Neural cell (in vitro differentiated cells): ENCODE results near the gene SLC9A6. TPM values are rescaled to one million over a fixed set of nuclear protein-coding genes. Genes with fewer than 3 reads are reported as not detected.

ENCODE experiments used
- H2AFZ ChIP-seq: fragments of 200-600, 300-800 bp; sonication (generic), shearing (Covaris generic); 2 replicates; pipeline ENCODE4 v1.6.0; 2014; ENCODE audit warnings: low read depth, mild to moderate bottlenecking, antibody characterized with exemption, low read length, moderate library complexity
- H3F3A ChIP-seq: fragments of 200-600 bp; shearing (Covaris generic); 2 replicates; pipeline ENCODE4 v1.6.1; 2016; ENCODE audit warnings: mild to moderate bottlenecking, moderate library complexity, mixed read lengths, antibody characterized with exemption, low read length; ENCODE audit not compliant: insufficient read depth, poor library complexity, severe bottlenecking
- H3K27ac ChIP-seq: fragments of 200-600, 300-800 bp; sonication (generic), shearing (Covaris generic); 2 replicates; pipeline ENCODE4 v1.5.1; 2014; ENCODE audit warnings: mild to moderate bottlenecking, low read length, moderate library complexity
- H3K27me3 ChIP-seq: fragments of 300-800, 200-600 bp; sonication (generic), shearing (Covaris generic); 2 replicates; pipeline ENCODE4 v1.6.0; 2014; ENCODE audit warnings: mild to moderate bottlenecking, low read depth, low read length, moderate library complexity; ENCODE audit not compliant: insufficient read depth
- H3K36me3 ChIP-seq: fragments of 300-800, 200-600 bp; sonication (generic), shearing (Covaris generic); 2 replicates; pipeline ENCODE4 v1.5.1; 2014; ENCODE audit warnings: mild to moderate bottlenecking, antibody characterized with exemption, low read length, moderate library complexity; ENCODE audit not compliant: insufficient read depth
- H3K4me2 ChIP-seq: fragments of 300-800, 200-600 bp; sonication (generic), shearing (Covaris generic); 2 replicates; pipeline ENCODE4 v1.6.0; 2014; ENCODE audit warnings: mild to moderate bottlenecking, low read length
- H3K4me3 ChIP-seq: fragments of 300-800, 200-600 bp; sonication (generic), shearing (Covaris generic); 2 replicates; pipeline ENCODE4 v1.5.1; 2014; ENCODE audit warnings: mild to moderate bottlenecking, low read length, moderate library complexity
- H3K79me2 ChIP-seq: fragments of 200-600 bp; shearing (Covaris generic); replicated peaks from 2 replicates; pipeline ENCODE4 v1.6.0; 2014; ENCODE audit warnings: mild to moderate bottlenecking, low read length, moderate library complexity; ENCODE audit not compliant: insufficient read depth
- H3K9ac ChIP-seq: fragments of 300-800, 200-600 bp; sonication (generic), shearing (Covaris generic); 2 replicates; pipeline ENCODE4 v1.6.1; 2016; ENCODE audit warnings: mild to moderate bottlenecking, low read length, mixed read lengths
- H3K9me2 ChIP-seq: fragments of 200-600 bp; shearing (Covaris generic); 2 replicates; pipeline ENCODE4 v1.6.1; 2016; ENCODE audit warnings: mild to moderate bottlenecking, low read length, mixed read lengths; ENCODE audit not compliant: insufficient read depth
- H3K9me3 ChIP-seq: fragments of 200-600, 300-800 bp; sonication (generic), shearing (Covaris generic); 2 replicates; pipeline ENCODE4 v1.6.1; 2016; ENCODE audit warnings: mild to moderate bottlenecking, mixed run types, low read length, moderate library complexity, mixed read lengths
- H4K20me1 ChIP-seq: fragments of 200-600 bp; shearing (Covaris generic); 2 replicates; pipeline ENCODE4 v1.6.1; 2016; ENCODE audit warnings: mild to moderate bottlenecking, mixed run types; ENCODE audit not compliant: insufficient read depth
- EP300 ChIP-seq: fragments of 450-650 bp; conservative IDR thresholded peaks from 2 replicates; pipeline ENCODE4 v1.6.1; 2014; ENCODE audit warnings: antibody characterized with exemption, mild to moderate bottlenecking, moderate library complexity; ENCODE audit not compliant: poor library complexity, severe bottlenecking
- EZH2 ChIP-seq: fragments of 200-600, 300-800 bp; shearing (Covaris generic), sonication (generic); IDR thresholded peaks from 2 replicates; pipeline ENCODE4 v1.6.1; 2014; ENCODE audit warnings: antibody characterized with exemption, low read length, borderline replicate concordance, mild to moderate bottlenecking; ENCODE audit not compliant: insufficient read depth, poor library complexity, severe bottlenecking
- MXI1 ChIP-seq: fragments of 450-650 bp; conservative IDR thresholded peaks from 2 replicates; pipeline ENCODE4 v1.6.1; 2014; ENCODE audit warnings: antibody characterized with exemption, mild to moderate bottlenecking; ENCODE audit not compliant: poor library complexity, severe bottlenecking
- POLR2AphosphoS5 ChIP-seq: IDR thresholded peaks from 2 replicates; pipeline ENCODE4 v1.6.1; 2012
- RAD21 ChIP-seq: fragments of 450-650 bp; conservative IDR thresholded peaks from 2 replicates; pipeline ENCODE4 v1.6.1; 2014; ENCODE audit warnings: antibody characterized with exemption, mild to moderate bottlenecking, moderate library complexity
- SMC3 ChIP-seq: fragments of 450-650 bp; conservative IDR thresholded peaks from 2 replicates; pipeline ENCODE4 v1.6.1; 2014; ENCODE audit warnings: antibody characterized with exemption, mild to moderate bottlenecking, moderate library complexity; ENCODE audit not compliant: poor library complexity
- TAF1 ChIP-seq: IDR thresholded peaks from 2 replicates; pipeline ENCODE4 v1.6.1; 2012; ENCODE audit warnings: low read depth
- polyA plus RNA-seq: library from polyadenylated mRNA; depleted of rRNA; stranded (reverse); fragments of >200 nt; gene quantifications from 2 replicates; pipeline ENCODE4 v1.2.3, GENCODE V29; 2014
- TF ChIP-seq, protein P1 (sequence below): IDR thresholded peaks from 2 replicates; pipeline ENCODE4 v1.6.1; 2012; ENCODE audit warnings: borderline replicate concordance
- TF ChIP-seq, protein P2 (sequence below): fragments of 450-650 bp; IDR thresholded peaks from 2 replicates; pipeline ENCODE4 v1.5.1; 2014; ENCODE audit warnings: antibody characterized with exemption, mild to moderate bottlenecking, moderate library complexity; ENCODE audit not compliant: poor library complexity, severe bottlenecking

SLC9A6 gene
- polyA plus RNA-seq, 1 donor from 2014 or later = 103 TPM

GRCh38 chrX:136046295-136047015 is 61.2 kb downstream of the SLC9A6 start:
- Histone ChIP-seq H4K20me1 (no peaks in the 10 kb centered on the region), H3K9me2 (no peaks in the 10 kb centered on the region), H3K27ac (no peak overlapping the region), H3K36me3 (no peaks in the 10 kb centered on the region), H3K27me3 (no peaks in the 10 kb centered on the region), H3K4me3 (no peak overlapping the region), H3F3A (no peaks in the 10 kb centered on the region), H3K9ac (no peak overlapping the region), H2AFZ (no peak overlapping the region), H3K79me2 (no peaks in the 10 kb centered on the region), H3K4me2 (no peak overlapping the region), H3K9me3 (no peaks in the 10 kb centered on the region)
- TF ChIP-seq POLR2AphosphoS5 (no peak), EP300 (no peak), TAF1 (no peak), EZH2 (no peak), SMC3 (no peak), RAD21 (no peak)
- TF ChIP-seq, protein P1, sequence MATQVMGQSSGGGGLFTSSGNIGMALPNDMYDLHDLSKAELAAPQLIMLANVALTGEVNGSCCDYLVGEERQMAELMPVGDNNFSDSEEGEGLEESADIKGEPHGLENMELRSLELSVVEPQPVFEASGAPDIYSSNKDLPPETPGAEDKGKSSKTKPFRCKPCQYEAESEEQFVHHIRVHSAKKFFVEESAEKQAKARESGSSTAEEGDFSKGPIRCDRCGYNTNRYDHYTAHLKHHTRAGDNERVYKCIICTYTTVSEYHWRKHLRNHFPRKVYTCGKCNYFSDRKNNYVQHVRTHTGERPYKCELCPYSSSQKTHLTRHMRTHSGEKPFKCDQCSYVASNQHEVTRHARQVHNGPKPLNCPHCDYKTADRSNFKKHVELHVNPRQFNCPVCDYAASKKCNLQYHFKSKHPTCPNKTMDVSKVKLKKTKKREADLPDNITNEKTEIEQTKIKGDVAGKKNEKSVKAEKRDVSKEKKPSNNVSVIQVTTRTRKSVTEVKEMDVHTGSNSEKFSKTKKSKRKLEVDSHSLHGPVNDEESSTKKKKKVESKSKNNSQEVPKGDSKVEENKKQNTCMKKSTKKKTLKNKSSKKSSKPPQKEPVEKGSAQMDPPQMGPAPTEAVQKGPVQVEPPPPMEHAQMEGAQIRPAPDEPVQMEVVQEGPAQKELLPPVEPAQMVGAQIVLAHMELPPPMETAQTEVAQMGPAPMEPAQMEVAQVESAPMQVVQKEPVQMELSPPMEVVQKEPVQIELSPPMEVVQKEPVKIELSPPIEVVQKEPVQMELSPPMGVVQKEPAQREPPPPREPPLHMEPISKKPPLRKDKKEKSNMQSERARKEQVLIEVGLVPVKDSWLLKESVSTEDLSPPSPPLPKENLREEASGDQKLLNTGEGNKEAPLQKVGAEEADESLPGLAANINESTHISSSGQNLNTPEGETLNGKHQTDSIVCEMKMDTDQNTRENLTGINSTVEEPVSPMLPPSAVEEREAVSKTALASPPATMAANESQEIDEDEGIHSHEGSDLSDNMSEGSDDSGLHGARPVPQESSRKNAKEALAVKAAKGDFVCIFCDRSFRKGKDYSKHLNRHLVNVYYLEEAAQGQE = no peak
- TF ChIP-seq, protein P2, sequence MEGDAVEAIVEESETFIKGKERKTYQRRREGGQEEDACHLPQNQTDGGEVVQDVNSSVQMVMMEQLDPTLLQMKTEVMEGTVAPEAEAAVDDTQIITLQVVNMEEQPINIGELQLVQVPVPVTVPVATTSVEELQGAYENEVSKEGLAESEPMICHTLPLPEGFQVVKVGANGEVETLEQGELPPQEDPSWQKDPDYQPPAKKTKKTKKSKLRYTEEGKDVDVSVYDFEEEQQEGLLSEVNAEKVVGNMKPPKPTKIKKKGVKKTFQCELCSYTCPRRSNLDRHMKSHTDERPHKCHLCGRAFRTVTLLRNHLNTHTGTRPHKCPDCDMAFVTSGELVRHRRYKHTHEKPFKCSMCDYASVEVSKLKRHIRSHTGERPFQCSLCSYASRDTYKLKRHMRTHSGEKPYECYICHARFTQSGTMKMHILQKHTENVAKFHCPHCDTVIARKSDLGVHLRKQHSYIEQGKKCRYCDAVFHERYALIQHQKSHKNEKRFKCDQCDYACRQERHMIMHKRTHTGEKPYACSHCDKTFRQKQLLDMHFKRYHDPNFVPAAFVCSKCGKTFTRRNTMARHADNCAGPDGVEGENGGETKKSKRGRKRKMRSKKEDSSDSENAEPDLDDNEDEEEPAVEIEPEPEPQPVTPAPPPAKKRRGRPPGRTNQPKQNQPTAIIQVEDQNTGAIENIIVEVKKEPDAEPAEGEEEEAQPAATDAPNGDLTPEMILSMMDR = no peak

GRCh38 chrX:136047016-136047642 is 61.9 kb downstream of the SLC9A6 start:
- Histone ChIP-seq H3K79me2 (no peaks in the 10 kb centered on the region), H3K36me3 (no peaks in the 10 kb centered on the region), H2AFZ (no peak overlapping the region), H3K9ac (no peak overlapping the region), H3F3A (no peaks in the 10 kb centered on the region), H3K4me3 (no peak overlapping the region), H3K4me2 (no peak overlapping the region), H3K9me3 (no peaks in the 10 kb centered on the region), H3K9me2 (no peaks in the 10 kb centered on the region), H4K20me1 (no peaks in the 10 kb centered on the region), H3K27me3 (no peaks in the 10 kb centered on the region), H3K27ac (no peak overlapping the region)
- no peak for TF ChIP-seq SMC3
- no peak for TF ChIP-seq MXI1
- TF ChIP-seq RAD21 = no peak
- TF ChIP-seq EZH2 = no peak
- TF ChIP-seq EP300 = no peak
- no peak for TF ChIP-seq POLR2AphosphoS5
- TF ChIP-seq, protein P1 = no peak
